ENCODE measurements around the gene INPP4A. TPM values are rescaled to one million over a fixed set of nuclear protein-coding genes. Genes with fewer than 3 reads are reported as not detected.
A peak's percentile ranks its signal among the peaks of the same experiment; 100 is the strongest.

Gene INPP4A
- total and polyA plus RNA-seq, 2 of the 13 experiments (the other 11 are each of a cell fraction or from before 2014, with no cell fraction given) = 10.1 to 10.9 TPM

GRCh38 chr2:98583816-98584618 lies 139.4 kb downstream of the INPP4A start (continued):
- TF ChIP-seq ZBTB40 (IDR thresholded peaks at IDR 0.05) (no peak), ZBTB40 (CRISPR knock-in tag; IDR thresholded peaks at IDR 0.05) (peak; percentile 69), NFYC (CRISPR knock-in tag; IDR thresholded peaks at IDR 0.05) (no peak), CHCHD3 (CRISPR knock-in tag; IDR thresholded peaks at IDR 0.05) (no peak), ATF4 (CRISPR knock-in tag; IDR thresholded peaks at IDR 0.05) (peak in 1 of 2 experiments; percentile 36; a peak in 1 of 4 replicates), ZBTB26 (CRISPR knock-in tag; IDR thresholded peaks at IDR 0.05; ENCODE audit: borderline replicate concordance) (no peak; the same call in 1 of the 2 replicates), ZSCAN30 (CRISPR knock-in tag; IDR thresholded peaks at IDR 0.05) (no peak), ZNF777 (CRISPR knock-in tag; IDR thresholded peaks at IDR 0.05) (no peak), ZNF589 (CRISPR knock-in tag; conservative IDR thresholded peaks at IDR 0.05) (peak; percentile 53; the same call in 1 of the 2 replicates), PRDM10 (CRISPR knock-in tag; IDR thresholded peaks at IDR 0.05; ENCODE audit: low read depth) (no peak), ZNF772 (CRISPR knock-in tag; IDR thresholded peaks at IDR 0.05) (peak; percentile 82), RXRB (CRISPR knock-in tag; IDR thresholded peaks at IDR 0.05; ENCODE audit: borderline replicate concordance) (peak; percentile 55; the same call in 1 of the 2 replicates), MXD4 (CRISPR knock-in tag; IDR thresholded peaks at IDR 0.05) (peak; percentile 65; the same call in 1 of the 2 replicates)
